Measurements from ENCODE around the gene CSAD.
A peak's percentile ranks its signal among the peaks of the same experiment; 100 is the strongest.
"Not testable (repeated sequence)": the region's sequence is repeated elsewhere in the genome, so short reads cannot be mapped to it uniquely, and the experiment has no call there.

The CSAD gene

DNA sequence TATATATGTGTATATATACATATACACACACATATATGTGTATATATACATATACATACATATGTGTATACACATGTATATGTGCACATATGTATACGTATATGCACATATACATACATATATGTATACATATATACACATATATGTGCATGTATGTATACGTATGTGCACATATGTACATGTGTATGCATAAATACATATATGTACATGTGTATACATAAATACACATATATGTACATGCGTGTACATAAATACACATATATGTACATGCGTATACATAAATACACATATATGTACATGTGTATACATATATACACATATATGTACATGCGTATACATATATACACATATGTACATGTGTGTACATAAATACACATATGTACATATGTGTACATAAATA, 33.5 kb downstream of the CSAD start:
- no peak for DNase-seq (ENCODE audit: low spot score)

DNA sequence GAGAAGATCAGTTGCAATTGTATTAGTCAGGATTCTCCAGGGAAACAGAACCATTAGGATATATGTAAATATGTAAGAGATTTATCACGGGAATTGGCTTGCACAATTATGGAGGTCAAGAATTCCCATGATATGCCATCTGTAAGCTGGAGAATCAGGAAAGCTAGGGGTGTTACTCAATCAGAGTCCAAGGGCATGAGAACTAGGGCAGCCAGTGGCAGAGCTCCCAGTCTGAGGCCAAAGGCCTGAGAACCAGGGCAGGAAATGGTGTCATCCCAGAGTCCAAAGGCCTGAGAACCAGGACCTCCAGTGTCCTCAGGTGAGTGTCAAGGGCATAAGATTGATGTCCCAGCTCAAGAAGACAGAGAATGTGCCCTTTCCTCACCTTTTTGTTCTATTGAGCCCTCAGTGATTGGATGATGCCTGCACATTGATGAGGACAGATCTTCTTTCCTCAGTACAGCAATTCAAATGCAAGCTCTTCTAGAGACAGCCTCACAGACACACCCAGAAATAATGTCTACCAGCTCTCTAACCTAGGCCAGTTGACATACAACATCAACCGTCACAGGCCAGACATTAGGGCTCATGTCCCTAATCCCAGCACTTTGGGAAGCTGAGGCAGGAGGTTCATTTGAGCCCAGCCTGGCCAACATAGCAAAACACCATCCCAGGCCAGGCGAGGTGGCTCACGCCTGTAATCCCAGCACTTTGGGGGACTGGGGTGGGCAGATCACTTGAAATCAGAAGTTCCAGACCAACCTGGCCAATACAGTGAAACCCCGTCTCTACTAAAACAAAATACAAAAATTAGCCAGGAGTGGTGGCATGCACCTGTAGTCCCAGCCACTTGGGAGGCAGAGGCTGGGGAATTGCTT, 35.1 kb downstream of the CSAD start:
- no peak for DNase-seq (ENCODE audit: low spot score)

DNA sequence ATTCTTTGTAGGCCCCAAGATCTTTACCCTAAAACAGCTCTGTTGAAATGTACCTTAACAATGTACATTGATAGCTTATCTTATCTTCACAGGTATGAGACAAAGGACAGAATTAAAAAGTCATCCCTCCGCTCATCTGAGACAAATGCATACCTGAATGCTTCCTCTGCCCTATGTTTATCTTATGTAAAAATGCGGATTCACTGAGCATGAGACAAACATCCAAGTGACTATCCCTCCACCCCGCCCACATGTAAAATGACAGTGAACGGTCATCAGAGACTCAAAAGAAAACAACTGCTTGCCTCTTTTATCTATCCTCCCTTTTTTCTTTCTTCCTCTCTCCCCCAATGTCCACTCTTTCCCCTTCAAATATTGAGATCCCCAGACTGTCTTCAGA, 37.4 kb downstream of the CSAD start:
- DNase-seq (ENCODE audit: low spot score): no peak

DNA sequence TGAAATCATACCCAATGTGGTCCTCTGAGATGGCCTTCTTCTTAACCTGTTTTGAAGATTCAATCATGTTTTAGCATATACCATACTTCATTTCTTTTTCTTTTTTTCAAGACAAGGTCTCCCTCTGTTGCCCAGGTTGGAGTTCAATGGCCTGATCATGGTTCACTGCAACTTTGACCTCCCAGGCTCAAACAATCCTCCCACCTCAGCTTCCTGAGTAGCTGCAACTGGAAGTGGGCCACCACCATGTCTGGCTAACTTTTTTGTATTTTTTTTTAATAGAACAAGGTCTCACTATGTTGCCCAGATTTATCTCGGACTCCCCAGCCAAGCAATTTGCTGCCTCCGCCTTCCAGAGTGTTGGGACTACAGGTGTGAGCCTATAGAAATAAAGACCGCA, 47.0 kb downstream of the CSAD start:
- no peak for DNase-seq (ENCODE audit: low spot score)

DNA sequence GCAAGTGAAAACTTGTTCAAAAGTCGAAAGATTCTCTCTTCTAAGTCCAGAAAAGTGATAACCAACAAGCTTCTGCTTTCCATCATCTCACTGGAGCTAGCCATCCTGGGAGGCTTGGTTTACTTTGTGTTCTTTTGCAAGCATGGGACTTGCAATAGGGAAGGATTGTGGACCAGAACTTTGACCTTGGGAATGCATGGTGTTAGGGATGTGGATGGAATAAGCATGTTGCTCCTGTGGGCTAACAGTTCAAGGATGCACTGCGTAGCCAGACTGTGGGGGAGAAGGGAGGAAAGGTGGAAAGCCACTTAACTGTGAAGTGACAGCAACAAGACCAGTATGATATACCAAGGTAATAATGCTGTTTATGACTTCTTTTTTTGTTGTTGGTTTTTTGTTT, 48.9 kb downstream of the CSAD start:
- DNase-seq (ENCODE audit: low spot score): no peak

DNA sequence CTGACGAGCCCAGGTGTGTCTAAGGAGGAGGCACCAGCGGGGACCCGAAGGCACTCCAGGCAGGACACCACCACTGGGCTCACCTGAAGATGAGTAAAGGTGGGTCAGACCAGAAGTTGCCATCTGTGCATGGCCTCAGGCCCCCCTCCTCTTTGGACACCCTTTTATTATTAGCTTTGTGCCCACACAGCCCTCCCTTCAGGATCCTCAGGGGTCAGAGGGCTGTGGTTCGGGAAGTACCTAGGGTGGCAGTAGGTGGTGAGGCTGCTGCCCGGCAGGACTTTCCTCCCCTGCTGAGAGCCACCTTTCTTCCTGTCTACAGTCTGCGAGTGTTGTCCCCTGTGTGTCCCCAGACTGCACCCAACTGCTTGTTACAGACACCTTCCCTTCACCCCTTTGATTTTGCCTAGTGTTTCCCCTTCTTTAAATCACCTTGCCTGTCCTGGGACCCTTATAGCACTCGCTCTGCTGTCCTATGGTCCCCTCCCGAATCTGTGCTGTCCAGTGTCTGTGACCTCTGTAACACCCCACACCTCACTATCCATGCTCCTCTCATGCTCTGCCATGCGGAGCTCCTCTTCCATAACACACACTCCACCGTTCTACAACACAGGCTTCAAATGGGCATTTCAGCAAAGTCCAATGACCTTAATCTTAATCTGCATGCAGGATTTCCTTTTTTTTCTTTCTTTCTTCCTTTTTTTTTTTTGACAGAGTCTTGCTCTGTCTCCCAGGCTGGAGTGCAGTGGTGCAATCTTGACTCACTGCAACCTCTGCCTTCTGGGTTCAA, 51.8 kb downstream of the CSAD start:
- no peak for DNase-seq (ENCODE audit: low spot score)

DNA sequence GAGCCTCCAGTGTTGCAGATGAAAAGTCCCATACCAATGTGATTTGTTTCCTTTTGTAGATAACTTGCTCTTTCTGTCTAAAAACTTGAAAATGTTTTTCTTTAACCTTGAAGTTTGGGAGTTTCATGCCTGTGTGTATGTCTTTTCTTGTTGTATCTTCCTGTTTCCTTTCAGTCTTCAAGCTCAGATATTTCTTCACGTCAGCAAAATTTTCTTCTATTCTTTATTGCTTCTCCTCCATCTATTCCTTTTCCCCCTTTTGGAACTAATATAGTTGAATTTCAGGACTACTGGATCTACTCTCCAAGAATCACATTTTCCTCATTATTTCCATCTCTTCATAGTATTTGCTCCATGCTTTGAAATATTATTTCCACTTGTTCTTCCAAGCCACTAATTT, 53.6 kb downstream of the CSAD start:
- no peak for DNase-seq (ENCODE audit: low spot score)

DNA sequence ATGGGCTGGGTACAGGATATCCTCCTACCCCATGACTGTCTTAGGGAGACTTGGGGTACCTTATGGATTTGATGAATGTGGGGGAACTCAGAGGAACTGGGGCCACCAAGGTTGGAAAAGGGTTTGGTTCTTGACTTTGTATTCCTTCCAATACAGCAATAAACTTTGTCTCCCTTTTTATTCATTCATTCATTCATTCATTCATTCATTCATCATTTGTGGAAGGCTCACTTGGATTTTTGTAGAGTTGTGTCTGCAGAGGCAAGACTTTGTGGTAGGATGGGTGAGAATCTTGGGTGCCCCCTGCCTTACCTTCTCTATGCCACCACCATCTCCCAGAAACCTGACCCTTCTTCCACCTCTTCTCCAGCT, 56.4 kb downstream of the CSAD start:
- no peak for DNase-seq (ENCODE audit: low spot score)

DNA sequence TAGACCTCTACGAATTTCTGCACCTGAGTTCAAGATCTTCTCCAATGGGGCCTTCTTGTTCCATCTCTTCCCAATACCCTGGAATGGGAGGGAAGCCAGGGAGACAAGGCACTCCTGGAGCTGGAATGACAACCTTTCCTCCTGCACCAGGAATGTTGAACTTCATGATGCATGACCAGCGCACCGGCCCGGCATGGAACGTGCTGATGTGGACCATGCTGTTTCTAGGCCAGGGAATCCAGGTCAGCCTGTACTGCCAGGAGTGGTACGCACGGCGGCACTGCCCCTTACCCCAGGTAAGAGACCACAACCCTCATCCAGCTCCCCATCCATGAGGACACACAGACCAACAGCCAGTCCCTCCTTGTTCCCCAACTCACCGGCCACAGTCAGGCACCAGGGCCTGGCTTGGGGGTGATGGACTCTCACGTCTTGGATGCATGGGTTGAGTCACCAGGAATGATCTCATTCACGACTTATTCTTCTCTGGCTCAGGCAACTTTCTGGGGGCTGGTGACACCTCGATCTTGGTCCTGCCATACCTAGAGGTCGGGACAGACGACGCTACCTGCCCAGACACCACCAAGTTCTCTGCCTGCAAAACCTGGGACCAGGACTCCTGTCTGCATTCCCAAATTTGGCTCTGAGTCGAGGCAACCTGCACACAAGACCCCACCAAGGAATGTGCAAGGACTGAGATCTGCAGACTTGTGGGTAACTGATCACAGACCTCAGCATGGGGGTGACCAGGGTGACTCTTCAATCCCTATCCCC, 57.0 kb downstream of the CSAD start:
- DNase-seq (ENCODE audit: low spot score): peak; percentile 84

DNA sequence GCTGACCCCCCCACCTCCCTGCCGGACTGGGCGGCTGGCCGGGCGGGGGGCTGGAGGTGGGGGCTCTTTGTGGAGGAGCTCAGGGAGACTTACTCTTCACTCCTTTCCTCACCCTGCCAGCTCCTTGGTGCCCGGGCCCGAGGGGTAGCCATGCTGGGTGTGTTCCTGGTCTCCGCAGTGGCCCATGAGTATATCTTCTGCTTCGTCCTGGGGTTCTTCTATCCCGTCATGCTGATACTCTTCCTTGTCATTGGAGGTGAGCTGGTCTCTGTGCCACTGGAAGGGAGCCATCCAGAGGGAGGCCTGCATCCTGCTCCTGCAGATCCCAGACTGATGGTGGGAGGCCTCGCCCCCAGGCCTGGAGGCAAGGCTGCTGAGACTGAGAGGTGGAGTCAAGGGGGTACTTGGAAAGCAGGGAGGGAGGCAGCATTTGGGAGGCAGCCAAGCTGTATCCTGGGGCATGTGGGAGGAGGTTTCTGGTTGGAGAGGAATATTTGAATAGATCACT, 57.7 kb downstream of the CSAD start:
- DNase-seq (ENCODE audit: low spot score): no peak

DNA sequence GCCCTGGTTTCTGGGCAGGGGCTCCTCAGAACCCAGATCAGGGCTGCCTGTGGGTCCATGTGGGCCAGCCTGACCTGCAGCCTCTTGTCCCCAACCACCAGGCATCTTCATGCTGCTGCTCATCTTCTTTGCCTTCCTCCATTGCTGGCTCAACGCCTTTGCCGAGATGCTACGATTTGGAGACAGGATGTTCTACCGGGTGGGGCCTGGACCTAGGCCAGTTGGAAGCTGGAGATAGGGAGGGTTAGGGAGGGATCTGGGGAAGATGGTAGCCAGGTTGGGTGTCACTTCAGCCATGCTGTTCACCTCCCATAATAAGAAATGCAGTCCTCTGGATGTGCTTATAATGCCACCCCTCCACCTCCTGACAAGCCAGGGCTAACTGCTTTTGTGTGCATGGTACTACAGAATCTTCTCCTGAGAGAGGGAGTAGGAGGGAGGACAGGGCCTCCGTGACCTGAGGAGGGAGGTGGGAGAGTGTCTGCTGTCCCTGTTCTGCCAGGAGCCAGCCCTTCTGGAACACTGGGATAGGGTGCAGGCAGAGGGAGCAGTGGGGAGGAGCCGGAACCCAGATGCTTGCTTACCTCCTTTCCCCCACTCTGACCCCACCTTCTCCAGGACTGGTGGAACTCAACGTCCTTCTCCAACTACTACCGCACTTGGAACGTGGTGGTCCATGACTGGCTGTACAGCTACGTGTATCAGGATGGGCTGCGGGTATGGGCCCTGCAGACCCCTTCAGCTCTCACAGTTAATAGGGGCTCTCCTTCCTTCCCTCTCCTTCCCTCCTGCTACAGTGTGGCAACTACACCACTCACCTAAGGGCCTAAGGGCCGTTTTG, 59.8 kb downstream of the CSAD start:
- no peak for DNase-seq (ENCODE audit: low spot score)

DNA sequence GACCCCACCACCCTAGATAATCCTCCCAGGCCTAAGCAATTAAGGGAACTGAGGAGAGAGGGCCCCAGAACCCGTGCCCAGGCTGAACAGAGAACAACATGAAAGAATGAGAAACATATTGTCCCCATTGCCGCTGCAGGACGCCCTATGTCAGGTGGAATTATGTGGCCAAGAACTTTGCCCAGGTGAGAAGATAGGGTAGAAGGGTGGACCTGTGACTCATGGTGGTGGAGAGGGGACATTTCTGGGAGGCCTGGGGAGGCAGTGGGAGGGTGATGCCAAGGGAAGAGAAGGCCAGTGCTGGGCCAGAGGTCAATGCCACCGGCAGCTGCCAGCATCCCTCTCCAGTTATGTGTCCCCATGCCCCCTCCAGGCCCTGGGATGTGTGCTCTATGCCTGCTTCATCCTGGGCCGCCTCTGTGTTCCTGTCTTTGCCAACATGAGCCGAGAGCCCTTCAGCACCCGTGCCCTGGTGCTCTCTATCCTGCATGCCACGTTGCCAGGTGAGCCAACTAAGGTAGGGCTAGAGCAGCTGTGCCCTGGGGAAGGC, 61.9 kb downstream of the CSAD start:
- no peak for DNase-seq (ENCODE audit: low spot score)

DNA sequence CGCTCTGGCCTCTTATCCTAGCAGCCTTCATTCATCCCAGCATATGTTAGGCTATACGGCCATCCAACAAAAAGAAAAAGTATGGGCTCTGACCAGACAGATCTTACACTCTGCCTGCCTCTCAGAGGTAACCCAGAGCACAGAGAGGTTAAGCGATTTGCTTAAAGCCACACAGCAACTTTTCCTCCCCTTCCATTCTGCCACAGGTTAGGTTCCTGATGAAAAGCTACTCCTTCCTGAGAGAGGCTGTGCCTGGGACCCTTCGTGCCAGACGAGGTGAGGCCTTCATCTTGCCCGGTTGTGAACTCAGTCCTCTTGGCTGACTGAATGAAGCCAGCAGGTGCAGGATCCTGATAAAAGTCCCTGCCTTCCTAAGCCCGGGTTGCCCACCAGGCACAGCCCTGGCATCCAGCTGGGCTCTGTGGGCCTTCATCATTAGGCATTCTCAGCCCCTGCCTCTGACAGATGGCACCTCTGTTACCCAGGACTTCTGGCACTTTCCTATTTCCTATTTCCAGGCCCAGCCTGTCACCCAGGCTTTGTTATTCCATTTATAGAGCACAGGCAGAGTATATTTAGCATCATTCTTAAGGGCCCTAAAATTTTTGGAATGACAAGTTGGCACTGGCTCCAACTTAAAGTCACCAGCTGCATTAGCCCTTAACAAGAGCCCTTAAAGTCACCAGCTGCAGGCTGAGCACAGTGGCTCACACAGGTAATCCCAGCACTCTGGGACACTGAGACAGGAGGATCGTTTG, 64.7 kb downstream of the CSAD start:
- no peak for DNase-seq (ENCODE audit: low spot score)

DNA sequence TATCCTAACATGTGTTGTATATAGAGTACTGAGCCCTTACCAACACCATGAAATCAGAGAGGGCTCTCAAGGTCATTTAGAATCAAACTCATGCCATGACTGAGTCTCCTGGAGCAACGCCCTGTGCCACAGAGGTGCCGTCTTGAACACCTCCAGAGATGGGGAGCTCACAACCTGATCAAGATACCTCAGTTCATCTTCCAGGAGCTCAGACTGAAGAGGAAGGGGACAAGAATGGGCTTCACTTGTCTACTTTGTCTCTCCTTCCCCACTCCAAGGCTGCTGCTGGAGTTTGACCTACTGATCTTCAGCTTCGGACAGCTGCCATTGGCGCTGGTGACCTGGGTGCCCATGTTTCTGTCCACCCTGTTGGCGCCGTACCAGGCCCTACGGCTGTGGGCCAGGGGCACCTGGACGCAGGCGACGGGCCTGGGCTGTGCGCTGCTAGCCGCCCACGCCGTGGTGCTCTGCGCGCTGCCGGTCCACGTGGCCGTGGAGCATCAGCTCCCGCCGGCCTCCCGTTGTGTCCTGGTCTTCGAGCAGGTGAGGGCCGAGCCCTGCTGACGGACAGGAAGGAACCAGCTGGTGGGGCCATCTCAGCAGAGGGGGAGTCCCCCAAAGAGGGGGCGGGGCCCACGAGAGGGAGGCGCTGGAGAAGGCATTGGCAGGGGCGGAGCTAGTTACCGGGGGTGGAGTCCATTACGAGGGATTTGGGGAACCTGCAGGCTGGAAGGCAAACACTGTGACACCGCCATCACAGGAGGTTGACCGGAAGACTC, 65.4 kb downstream of the CSAD start:
- DNase-seq (ENCODE audit: low spot score): no peak

DNA sequence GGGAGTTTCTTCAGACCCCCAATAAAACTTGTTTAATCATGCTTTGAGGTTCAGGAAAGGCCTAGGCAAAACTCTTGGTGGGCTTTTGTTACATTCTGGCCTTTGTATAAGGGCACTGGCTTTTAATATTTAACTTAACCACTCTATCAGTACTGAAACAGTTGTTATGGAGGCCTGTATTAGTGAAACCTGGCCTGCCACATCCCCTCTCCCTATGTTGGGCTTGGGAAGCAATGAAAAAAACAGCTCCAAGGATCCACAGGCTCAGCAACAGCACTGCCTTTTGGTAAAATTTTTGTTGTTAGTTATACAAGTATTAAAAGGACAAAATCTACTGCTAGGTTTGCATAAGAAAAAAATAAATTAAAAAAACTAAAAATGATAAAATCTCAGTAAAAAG, 66.8 kb downstream of the CSAD start:
- DNase-seq (ENCODE audit: low spot score): no peak

DNA sequence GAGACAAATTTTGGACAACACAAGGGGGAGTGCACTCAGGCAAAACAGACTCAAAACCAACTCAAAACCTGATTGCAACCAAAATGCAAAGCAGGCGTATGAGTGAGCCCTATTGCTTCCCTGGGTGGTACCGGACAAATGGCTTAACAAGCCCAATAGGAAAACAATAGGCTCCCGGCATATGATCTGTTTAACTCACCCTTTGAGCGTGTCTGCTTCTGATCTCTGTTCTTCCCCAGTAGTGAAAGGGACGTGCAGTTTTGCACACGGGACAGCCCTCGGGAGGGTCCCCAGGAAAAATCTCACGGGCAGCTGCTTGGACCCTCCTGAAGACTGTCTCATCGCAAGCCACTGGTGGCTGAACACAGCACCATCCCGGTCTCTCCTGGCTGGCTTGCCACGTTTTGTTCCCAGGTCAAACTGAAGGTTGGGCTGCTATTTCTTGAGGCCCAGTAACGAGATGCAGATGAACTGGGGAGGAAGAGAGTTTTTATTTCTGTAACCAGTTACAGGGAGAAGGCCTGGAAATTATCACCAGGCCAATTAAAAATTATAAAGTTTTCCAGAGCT, 67.5 kb downstream of the CSAD start:
- DNase-seq (ENCODE audit: low spot score): no peak

DNA sequence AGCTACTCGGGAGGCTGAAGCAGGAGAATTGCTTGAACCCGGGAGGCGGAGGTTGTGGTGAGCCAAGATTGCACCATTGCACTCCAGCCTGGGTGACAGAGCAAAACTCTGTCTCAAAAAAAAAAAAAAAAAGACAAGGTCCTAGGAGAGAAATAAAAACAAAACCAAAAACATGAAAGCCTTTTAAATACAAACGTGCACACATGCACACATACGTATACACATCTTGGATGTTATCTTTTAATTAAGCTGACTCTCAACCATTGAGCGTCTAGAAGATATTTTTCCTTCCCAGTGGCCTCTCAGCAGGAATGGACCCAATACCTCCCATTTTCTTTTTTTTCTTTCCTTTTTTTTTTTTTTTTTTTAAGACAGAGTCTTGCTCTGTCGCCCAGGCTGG, 68.3 kb downstream of the CSAD start:
- not testable (repeated sequence) for DNase-seq (ENCODE audit: low spot score)
